Measurements from ENCODE around the gene EFCAB7. TPM values are rescaled to one million over a fixed set of nuclear protein-coding genes. Genes with fewer than 3 reads are reported as not detected.
A peak's percentile ranks its signal among the peaks of the same experiment; 100 is the strongest.
"Not testable (repeated sequence)": the region's sequence is repeated elsewhere in the genome, so short reads cannot be mapped to it uniquely, and the experiment has no call there.

The EFCAB7 gene
- total and polyA plus RNA-seq, 8 donors, result 2.6 to 14.9 (median 3.0) TPM; not detected in 1

GRCh38 chr1:63575340-63575826 lies 52.1 kb downstream of the EFCAB7 start:
- Histone ChIP-seq H3K27me3 (no peaks in the 10 kb centered on the region), H3K9me3 (no peaks in the 10 kb centered on the region), H3K27ac (no peak overlapping the region), H3K4me1 (no peaks in the 10 kb centered on the region), H3K4me3 (no peak overlapping the region), H3K36me3 (no peaks in the 10 kb centered on the region)
- DNase-seq, result peak in 1 of 2 donors; percentile 49
- TF ChIP-seq CTCF (IDR thresholded peaks at IDR 0.05) (peak in 5 of 7 experiments; percentile 24 to 96 (median 73)), POLR2AphosphoS5 (IDR thresholded peaks at IDR 0.05) (no peak), POLR2A (IDR thresholded peaks at IDR 0.05) (no peak)
- WGBS, 5 donors, result 60 to 74% (median 68%) methylated on average over 4 of the region's 4 CpGs
- intact Hi-C loops (cut with DNase I; ENCODE audit: low total_unique reads), result no loop called here

GRCh38 chr1:63586326-63586725 lies 63.0 kb downstream of the EFCAB7 start:
- Histone ChIP-seq H3K9me3 (peaks cover 0 to 11% (median 4%) of the 10 kb centered on the region in 4 donors), H3K4me1 (peaks cover 0 to 14% (median 5%) of the 10 kb centered on the region in 4 donors)
- 89 to 100% (median 100%) methylated on average over 1 of the region's 1 CpG for WGBS, 5 donors
- DNase-seq; H3K36me3 ChIP-seq; H3K4me3 ChIP-seq; H3K27ac ChIP-seq; H3K27me3 ChIP-seq; intact Hi-C loops (cut with DNase I; ENCODE audit: low total_unique reads): not testable (repeated sequence)

- H3K27ac ChIP-seq, result no peak overlapping the region
Measured at GRCh38 chr1:63590166-63590560, 66.8 kb downstream of the EFCAB7 start.

GRCh38 chr1:63592536-63593302 lies 69.4 kb downstream of the EFCAB7 start:
- no peak for DNase-seq
- peaks cover 5 to 24% (median 16%) of the 10 kb centered on the region in 4 donors for H3K4me1 ChIP-seq
- intact Hi-C loops (cut with DNase I; ENCODE audit: low total_unique reads), result no loop called here
- H3K4me3 ChIP-seq, result peak overlapping the region; percentile 65 to 95 (median 81)
- H3K36me3 ChIP-seq, result no peaks in the 10 kb centered on the region
- H3K27ac ChIP-seq, result peak overlapping the region; percentile 85 to 95 (median 93)
- no peaks in the 10 kb centered on the region for H3K9me3 ChIP-seq
- H3K27me3 ChIP-seq, result no peaks in the 10 kb centered on the region
- TF ChIP-seq CTCF (IDR thresholded peaks at IDR 0.05), result no peak
- TF ChIP-seq EP300 (IDR thresholded peaks at IDR 0.05), result no peak
- TF ChIP-seq POLR2AphosphoS5 (IDR thresholded peaks at IDR 0.05), result no peak
- no peak for TF ChIP-seq POLR2A (IDR thresholded peaks at IDR 0.05)
- 23 to 27% (median 24%) methylated on average over 17 to 18 of the region's 18 CpGs for WGBS, 5 donors

More at GRCh38 chr1:63590166-63590560, 66.8 kb downstream of the EFCAB7 start:
- WGBS, 5 donors, result 48 to 60% (median 59%) methylated on average over 3 of the region's 3 CpGs
- Histone ChIP-seq H3K36me3 (no peaks in the 10 kb centered on the region), H3K4me3 (no peak overlapping the region), H3K27me3 (no peaks in the 10 kb centered on the region), H3K9me3 (no peaks in the 10 kb centered on the region), H3K4me1 (peaks cover 5 to 24% (median 13%) of the 10 kb centered on the region in 4 donors)
- TF ChIP-seq EP300 (IDR thresholded peaks at IDR 0.05) (no peak), POLR2A (IDR thresholded peaks at IDR 0.05) (no peak), CTCF (IDR thresholded peaks at IDR 0.05) (no peak), POLR2AphosphoS5 (IDR thresholded peaks at IDR 0.05) (no peak)
- DNase-seq, result peak in 1 of 2 donors; percentile 61
- intact Hi-C loops (cut with DNase I; ENCODE audit: low total_unique reads), result no loop called here
